ENCODE data around the gene ARHGEF4.

DNA sequence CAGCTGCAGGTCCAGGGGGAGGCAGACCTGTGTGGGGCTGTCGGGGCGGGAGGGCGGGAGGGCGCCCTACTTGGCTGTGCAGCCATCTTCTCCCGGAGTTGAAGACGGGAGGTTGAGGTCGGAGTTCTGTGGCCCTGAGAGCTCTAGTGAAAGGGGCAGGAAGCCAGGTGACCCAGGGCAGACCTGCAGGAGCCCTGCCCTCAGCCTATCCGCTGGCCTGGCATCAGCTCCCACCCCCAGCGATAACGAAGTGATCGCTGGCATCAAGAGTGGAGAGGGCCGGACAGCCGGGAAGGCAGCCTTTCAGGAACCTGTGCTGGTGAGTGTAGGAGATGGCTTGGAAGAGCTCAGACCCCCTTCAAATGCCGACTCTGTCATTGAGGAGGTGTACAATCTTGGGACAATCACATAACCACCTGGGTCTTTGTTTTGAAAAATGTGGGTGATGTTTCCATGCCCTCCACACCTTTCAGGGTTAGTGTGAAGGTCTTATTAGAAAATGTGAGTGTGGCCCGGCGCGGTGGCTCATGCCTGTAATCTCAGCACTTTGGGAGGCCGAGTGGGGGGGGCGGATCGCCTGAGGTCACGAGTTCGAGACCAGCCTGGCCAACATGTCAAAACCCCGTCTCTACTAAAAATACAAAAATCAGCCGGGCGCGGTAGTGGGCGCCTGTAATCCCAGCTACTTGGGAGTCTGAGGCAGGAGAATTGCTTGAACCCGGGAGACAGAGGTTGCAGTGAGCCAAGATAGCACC lies 1.3 kb downstream of the ARHGEF4 start:
- TF ChIP-seq CTCF (IDR thresholded peaks at IDR 0.05; ENCODE audit: extremely low read depth in 1 of 2, insufficient read depth in 1 of 2, low read depth in 1 of 2, low read length in 2 of 2) (no peak), POLR2A (IDR thresholded peaks at IDR 0.05; ENCODE audit: low read depth, low read length) (no peak), POLR2AphosphoS5 (IDR thresholded peaks at IDR 0.05; ENCODE audit: insufficient read depth, low read depth, low read length) (no peak), EZH2 (IDR thresholded peaks at IDR 0.05; ENCODE audit: borderline replicate concordance, low read depth, low read length, severe bottlenecking) (no peak), MAX (IDR thresholded peaks at IDR 0.05; ENCODE audit: insufficient read depth, insufficient read length) (no peak), JUN (IDR thresholded peaks at IDR 0.05; ENCODE audit: borderline replicate concordance, insufficient read depth, insufficient read length, low read depth) (no peak), GATA2 (IDR thresholded peaks at IDR 0.05; ENCODE audit: insufficient read depth, insufficient read length, low read depth, low read length) (no peak), FOS (IDR thresholded peaks at IDR 0.05; ENCODE audit: borderline replicate concordance, insufficient read depth, low read length) (no peak)

Measured in endothelial cell of umbilical vein (primary cell).